Activated T-helper 1 cell treated with anti-CD3 and anti-CD28 coated beads, Interleukin-2, amount 50 U/mL, for 16 hours (primary cell): ENCODE data around the gene CDS1.
A peak's percentile ranks its signal among the peaks of the same experiment; 100 is the strongest.
"Not testable (repeated sequence)": the region's sequence is repeated elsewhere in the genome, so short reads cannot be mapped to it uniquely, and the experiment has no call there.

Experiments used
- DNase-seq, 2 donors: peaks; one replicate each; pipeline ENCODE4 v3.0.0-alpha.2; 2020; ENCODE audit warnings: low read depth in 1 of 2, low spot score in 1 of 2

The CDS1 gene

GRCh38 chr4:84582988-84583875 is at the start of gene CDS1:
Gene CDS1 (plus strand): TSS chr4:84583127. CDS start chr4:84583402, 275 bp downstream.
- no peak for DNase-seq

- no peak for DNase-seq
These were observed 47.0 kb upstream of the CDS1 start for GRCh38 chr4:84535901-84536300.

GRCh38 chr4:84545093-84545492 is 37.8 kb upstream of the CDS1 start:
- no peak for DNase-seq

- no peak for DNase-seq
These were observed 35.7 kb upstream of the CDS1 start for GRCh38 chr4:84547211-84547610.

GRCh38 chr4:84549191-84549590 is 33.7 kb upstream of the CDS1 start:
- not testable (repeated sequence) for DNase-seq

GRCh38 chr4:84562156-84562555 is 20.8 kb upstream of the CDS1 start:
- no peak for DNase-seq

- no peak for DNase-seq
These were observed 19.9 kb upstream of the CDS1 start for GRCh38 chr4:84563002-84563401.

- DNase-seq = no peak
These were observed 17.0 kb upstream of the CDS1 start for GRCh38 chr4:84565951-84566350.

- DNase-seq = no peak
These were observed 14.4 kb upstream of the CDS1 start for GRCh38 chr4:84568496-84568895.

- no peak for DNase-seq
These were observed 13.9 kb upstream of the CDS1 start for GRCh38 chr4:84569009-84569408.

GRCh38 chr4:84573385-84574068 is 9.4 kb upstream of the CDS1 start:
- no peak for DNase-seq

- no peak for DNase-seq
These were observed 8.7 kb upstream of the CDS1 start for GRCh38 chr4:84574069-84574720.

- no peak for DNase-seq
These were observed 4.2 kb upstream of the CDS1 start for GRCh38 chr4:84578540-84579402.

GRCh38 chr4:84579403-84579776 is 3.5 kb upstream of the CDS1 start:
- no peak for DNase-seq

- peak; percentile 83 to 85 for DNase-seq
These were observed 482 bp upstream of the CDS1 start for GRCh38 chr4:84582302-84582987.

GRCh38 chr4:84583876-84584380 is 1.0 kb downstream of the CDS1 start:
- DNase-seq = no peak

- DNase-seq = no peak
These were observed 2.3 kb downstream of the CDS1 start for GRCh38 chr4:84585251-84585650.

- no peak for DNase-seq
These were observed 11.8 kb downstream of the CDS1 start for GRCh38 chr4:84594724-84595123.

GRCh38 chr4:84596826-84597225 is 13.9 kb downstream of the CDS1 start:
- DNase-seq = no peak

GRCh38 chr4:84597450-84597849 is 14.5 kb downstream of the CDS1 start:
- DNase-seq = no peak
